K562 (cell line): ENCODE results near the gene STC2. TPM values are rescaled to one million over a fixed set of nuclear protein-coding genes. Genes with fewer than 3 reads are reported as not detected.

Experiments
- BHLHE40 ChIP-seq: IDR thresholded peaks from 2 replicates; pipeline ENCODE4 v1.6.1; 2011; ENCODE audit warnings: low read length, improper control_type of control experiment
- CREB5 ChIP-seq: fragments of 250-450 bp; sonication (Bioruptor Pico); IDR thresholded peaks from 2 replicates; pipeline ENCODE4 v1.5.0; 2020; ENCODE audit warnings: mild to moderate bottlenecking
- E2F5 ChIP-seq: sonication (generic); formaldehyde crosslinking; IDR thresholded peaks from 2 replicates; pipeline ENCODE4 v1.8.0; 2022; ENCODE audit warnings: mild to moderate bottlenecking, missing genetic modification reagents
- FOXA3 ChIP-seq, 2 experiments: fragments of 450-650 bp in 1 of 2; sonication (generic) in 1 of 2; formaldehyde crosslinking; IDR thresholded peaks in 1 of 2; conservative IDR thresholded peaks in 1 of 2; 2 replicates each; pipeline versions ENCODE4 v1.4.0 to v1.8.0; 2020 to 2022; ENCODE audit warnings: mild to moderate bottlenecking in 2 of 2, missing genetic modification reagents in 1 of 2
- GTF2F1 ChIP-seq: IDR thresholded peaks from 2 replicates; pipeline ENCODE4 v1.6.1; 2011; ENCODE audit warnings: low read depth, low read length, improper control_type of control experiment
- ID3 ChIP-seq, 2 experiments: fragments of 250-450 bp in 1 of 2; fragments of 450-650 bp in 1 of 2; sonication (Bioruptor Pico) in 1 of 2; IDR thresholded peaks; 2 replicates each; pipeline versions ENCODE4 v1.6.1 to v1.8.0; 2016 to 2021; ENCODE audit warnings: mild to moderate bottlenecking in 2 of 2, moderate library complexity in 2 of 2, missing compliant biosample characterization in 1 of 2, missing genetic modification characterization in 1 of 2
- MNT ChIP-seq, 2 experiments: fragments of 450-650 bp; conservative IDR thresholded peaks; 2 replicates each; pipeline ENCODE4 v1.6.1; 2017; ENCODE audit warnings: mild to moderate bottlenecking in 2 of 2, moderate library complexity in 2 of 2
- PRDM10 ChIP-seq: fragments of 450-650 bp; IDR thresholded peaks from 2 replicates; pipeline ENCODE4 v1.6.1; 2018; ENCODE audit not compliant: partially characterized antibody
- SAFB ChIP-seq: fragments of 200-400 bp; formaldehyde crosslinking; IDR thresholded peaks from 2 replicates; pipeline ENCODE4 v1.6.1; 2017; ENCODE audit warnings: low read depth, low read length, borderline replicate concordance
- ZBTB11 ChIP-seq, 3 experiments: fragments of 200-800 bp in 1 of 3; fragments of 250-450 bp in 1 of 3; fragments of 450-650 bp in 1 of 3; sonication (Bioruptor Pico) in 1 of 3; sonication (Bioruptor generic) in 1 of 3; formaldehyde crosslinking in 1 of 3; IDR thresholded peaks; 2 replicates each; pipeline versions ENCODE4 v1.6.1 to v1.8.0; 2016 to 2022; ENCODE audit warnings: mild to moderate bottlenecking in 2 of 3, missing genetic modification characterization in 2 of 3, missing compliant biosample characterization in 1 of 3, moderate library complexity in 1 of 3
- polyA plus RNA-seq, 8 experiments: library from polyadenylated mRNA; depleted of rRNA in 4 of 8; stranded (reverse) in 5 of 8; unstranded in 3 of 8; fragments of >200 nt; fragmentation: Nextera tagmentation in 2 of 8; fragmentation: Illumina TruSeq in 1 of 8; extraction: Ambion mirVana in 2 of 8; extraction: Trizol in 1 of 8; gene quantifications; 2 replicates each; pipeline versions ENCODE4 v1.2.1 to v1.2.3, GENCODE V29; 2011 to 2014; ENCODE audit warnings: inconsistent platforms in 1 of 8, missing spikeins in 1 of 8
- total RNA-seq, 7 experiments: library from RNA; depleted of rRNA in 6 of 7; stranded (reverse); fragments of >200 nt in 6 of 7; fragmentation: Illumina TruSeq in 2 of 7; extraction: Trizol in 2 of 7; gene quantifications; 2 replicates each; pipeline versions ENCODE4 v1.2.1 to v1.2.3, GENCODE V29; 2011 to 2021; ENCODE audit warnings: low replicate concordance in 1 of 7

STC2 gene
- total and polyA plus RNA-seq, 9 of the 15 experiments (the other 6 are each of a cell fraction or from before 2014, with no cell fraction given), result 0.62 to 31.7 (median 7.4) TPM

- TF ChIP-seq E2F5 (CRISPR knock-in tag) (no peak), BHLHE40 (peak; percentile 83), MNT (conservative IDR thresholded peaks at IDR 0.05) (peak in 1 of 2 experiments; percentile 6; a peak in 1 of 4 replicates), SAFB (0 out of 2 replicates have a peak, but pooled peaks have one; percentile 21), CREB5 (CRISPR knock-in tag) (no peak), ZBTB11 (CRISPR knock-in tag; IDR thresholded peaks at IDR 0.05) (no peak; a peak in 1 of 6 replicates), PRDM10 (no peak), GTF2F1 (0 out of 2 replicates have a peak, but pooled peaks have one; percentile 32), FOXA3 (CRISPR knock-in tag; conservative IDR thresholded peaks at IDR 0.05 in 1 of 2, IDR thresholded peaks at IDR 0.05 in 1 of 2) (peak in 1 of 2 experiments; percentile 32; a peak in 1 of 4 replicates), ID3 (CRISPR knock-in tag; IDR thresholded peaks at IDR 0.05) (no peak), ID3 (tag; IDR thresholded peaks at IDR 0.05) (no peak)
Observed at GRCh38 chr5:173327084-173327947, 898 bp downstream of the STC2 start (continued).
